Epithelial cell of proximal tubule (primary cell): ENCODE results near the gene KCNJ18. TPM values are rescaled to one million over a fixed set of nuclear protein-coding genes. Genes with fewer than 3 reads are reported as not detected.
"Not testable (repeated sequence)": the region's sequence is repeated elsewhere in the genome, so short reads cannot be mapped to it uniquely, and the experiment has no call there.

ENCODE experiments used
- DNase-seq: peaks from one replicate; pipeline ENCODE4 v3.0.0-alpha.2; 2011; ENCODE audit warnings: low read depth
- H3K4me3 ChIP-seq: 2 replicates; pipeline ENCODE4 v1.5.1; 2011; ENCODE audit warnings: low read depth, mild to moderate bottlenecking, low read length
- total RNA-seq: library from RNA; depleted of rRNA; stranded (reverse); fragments of >200 nt; gene quantifications from 2 replicates; pipeline ENCODE4 v1.2.3, GENCODE V29; 2015
- TF ChIP-seq, protein P1 (sequence below): conservative IDR thresholded peaks from 2 replicates; pipeline ENCODE4 v1.5.1; 2012; ENCODE audit warnings: low read depth, mild to moderate bottlenecking, low read length

Gene KCNJ18
- total RNA-seq, 1 donor from 2014 or later: not detected

DNA sequence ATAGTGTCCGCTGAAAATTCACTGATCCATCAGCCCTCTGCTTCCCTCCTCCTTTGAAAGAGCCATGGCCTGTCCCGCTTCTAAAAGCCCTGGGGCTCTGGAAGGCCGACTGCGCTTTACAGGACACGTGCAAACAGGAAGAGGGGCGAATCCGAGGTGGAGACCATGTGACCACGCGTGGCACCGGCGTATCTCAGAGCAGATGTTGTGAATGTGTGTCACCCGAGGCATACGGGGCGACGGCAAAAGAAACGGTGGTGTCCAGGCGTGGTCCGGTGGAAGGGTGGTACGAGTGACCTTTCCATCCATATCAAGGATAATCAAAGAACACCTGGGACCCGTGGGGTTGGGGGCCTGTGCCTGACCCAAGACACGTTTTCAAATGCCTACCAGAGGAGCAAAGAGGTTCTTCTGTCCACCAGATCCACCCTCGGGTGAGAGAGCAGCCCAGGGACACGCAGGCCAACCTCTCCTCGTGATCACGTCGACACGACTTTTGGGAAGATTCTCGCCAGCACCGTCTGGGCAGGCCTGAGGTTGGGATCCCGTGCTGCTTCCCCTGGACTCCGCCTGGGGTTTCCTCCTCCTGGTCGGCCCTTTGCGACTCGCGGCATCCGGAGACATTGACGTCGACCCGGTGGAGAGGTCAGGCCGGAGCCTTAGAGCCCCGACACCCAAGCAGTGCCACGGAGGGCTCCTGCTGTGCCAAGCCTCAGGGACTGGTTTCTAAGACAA is 7.1 kb upstream of the KCNJ18 start:
- DNase-seq, H3K4me3 ChIP-seq: not testable (repeated sequence)

- no peak for DNase-seq
- H3K4me3 ChIP-seq: no peak overlapping the region
- TF ChIP-seq, protein P1, sequence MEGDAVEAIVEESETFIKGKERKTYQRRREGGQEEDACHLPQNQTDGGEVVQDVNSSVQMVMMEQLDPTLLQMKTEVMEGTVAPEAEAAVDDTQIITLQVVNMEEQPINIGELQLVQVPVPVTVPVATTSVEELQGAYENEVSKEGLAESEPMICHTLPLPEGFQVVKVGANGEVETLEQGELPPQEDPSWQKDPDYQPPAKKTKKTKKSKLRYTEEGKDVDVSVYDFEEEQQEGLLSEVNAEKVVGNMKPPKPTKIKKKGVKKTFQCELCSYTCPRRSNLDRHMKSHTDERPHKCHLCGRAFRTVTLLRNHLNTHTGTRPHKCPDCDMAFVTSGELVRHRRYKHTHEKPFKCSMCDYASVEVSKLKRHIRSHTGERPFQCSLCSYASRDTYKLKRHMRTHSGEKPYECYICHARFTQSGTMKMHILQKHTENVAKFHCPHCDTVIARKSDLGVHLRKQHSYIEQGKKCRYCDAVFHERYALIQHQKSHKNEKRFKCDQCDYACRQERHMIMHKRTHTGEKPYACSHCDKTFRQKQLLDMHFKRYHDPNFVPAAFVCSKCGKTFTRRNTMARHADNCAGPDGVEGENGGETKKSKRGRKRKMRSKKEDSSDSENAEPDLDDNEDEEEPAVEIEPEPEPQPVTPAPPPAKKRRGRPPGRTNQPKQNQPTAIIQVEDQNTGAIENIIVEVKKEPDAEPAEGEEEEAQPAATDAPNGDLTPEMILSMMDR: no peak
Observed at GRCh38 chr17:21686165-21687015, 5.9 kb upstream of the KCNJ18 start.

GRCh38 chr17:21687136-21687953 is 5.0 kb upstream of the KCNJ18 start:
- TF ChIP-seq, protein P1: no peak
- H3K4me3 ChIP-seq: no peak overlapping the region
- no peak for DNase-seq

DNA sequence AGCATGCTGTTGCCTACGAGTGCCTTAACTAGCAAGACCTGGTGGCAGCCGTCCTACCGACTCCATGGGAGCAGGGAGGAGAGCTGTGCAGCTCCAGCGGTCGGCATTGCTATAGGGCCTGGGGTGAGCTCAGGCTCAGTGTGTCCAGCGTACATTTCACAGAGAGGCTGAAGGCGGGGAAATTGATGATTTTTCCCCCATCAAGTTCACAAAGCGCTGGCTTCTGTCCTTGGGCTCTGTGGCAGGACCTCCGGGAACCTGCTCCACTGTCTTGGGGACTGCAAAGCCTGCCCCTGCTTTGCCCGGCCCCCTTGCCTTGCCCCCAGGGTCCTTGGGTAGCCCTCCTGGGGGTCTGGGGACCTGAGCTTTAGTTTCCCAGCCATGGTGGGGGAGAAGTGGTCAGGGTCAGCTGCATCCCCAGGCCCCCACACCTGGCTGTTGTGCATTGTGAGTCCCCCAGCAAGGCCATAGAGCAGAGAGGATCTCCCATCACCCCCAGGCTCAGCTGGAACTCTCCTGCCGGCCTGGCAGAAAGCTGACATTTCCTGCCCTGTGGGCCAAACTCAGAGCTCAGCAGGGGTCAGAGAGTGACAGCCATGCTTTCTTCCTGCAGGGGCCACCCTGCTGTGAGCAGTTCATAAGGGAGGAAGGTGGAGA is 3.9 kb upstream of the KCNJ18 start:
- no peak overlapping the region for H3K4me3 ChIP-seq
- TF ChIP-seq, protein P1: no peak

DNA sequence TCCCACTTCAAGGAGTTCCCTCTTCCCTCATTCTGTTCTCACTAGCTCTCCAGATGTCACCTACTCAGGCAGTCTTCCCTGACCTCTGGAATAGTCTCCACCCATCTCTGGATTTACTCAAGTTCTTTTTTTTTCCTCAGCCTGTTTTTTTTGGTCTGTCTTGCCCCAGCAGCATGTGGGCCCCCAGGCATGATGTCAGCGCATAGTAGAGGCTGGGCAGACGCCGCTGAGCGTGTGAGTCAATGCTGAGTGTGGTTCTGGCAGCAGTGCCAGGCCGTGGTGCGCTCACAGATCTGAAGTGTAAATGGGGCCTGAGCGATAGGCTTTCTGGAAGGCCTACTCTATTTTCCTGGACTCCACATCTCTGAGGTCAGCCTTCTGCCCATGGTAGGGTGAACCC is 2.7 kb upstream of the KCNJ18 start:
- no peak overlapping the region for H3K4me3 ChIP-seq
- TF ChIP-seq, protein P1: no peak
- DNase-seq: peak; percentile 0

More for the DNA sequence above, 3.9 kb upstream of the KCNJ18 start:
- no peak for DNase-seq

DNA sequence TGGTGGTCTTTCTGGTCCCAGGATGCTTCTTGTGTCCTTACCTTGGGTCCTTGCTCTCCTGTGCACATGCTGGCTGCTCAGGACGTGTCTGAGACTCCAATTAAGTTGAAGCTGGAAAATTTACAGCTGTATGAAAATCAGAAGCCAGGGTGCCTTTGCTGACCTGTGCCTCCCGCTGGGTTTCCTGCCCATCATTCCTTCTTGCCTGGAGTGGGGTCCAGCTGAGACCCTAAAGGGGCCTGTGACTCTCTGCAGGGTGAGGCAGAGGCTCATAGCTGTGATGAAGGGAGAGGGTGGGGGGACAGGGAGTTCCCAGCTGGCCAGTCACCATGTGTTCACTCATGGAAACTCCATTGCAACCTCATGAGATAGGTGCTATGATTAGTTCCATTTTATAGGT is 1.5 kb upstream of the KCNJ18 start:
- not testable (repeated sequence) for DNase-seq, H3K4me3 ChIP-seq

DNA sequence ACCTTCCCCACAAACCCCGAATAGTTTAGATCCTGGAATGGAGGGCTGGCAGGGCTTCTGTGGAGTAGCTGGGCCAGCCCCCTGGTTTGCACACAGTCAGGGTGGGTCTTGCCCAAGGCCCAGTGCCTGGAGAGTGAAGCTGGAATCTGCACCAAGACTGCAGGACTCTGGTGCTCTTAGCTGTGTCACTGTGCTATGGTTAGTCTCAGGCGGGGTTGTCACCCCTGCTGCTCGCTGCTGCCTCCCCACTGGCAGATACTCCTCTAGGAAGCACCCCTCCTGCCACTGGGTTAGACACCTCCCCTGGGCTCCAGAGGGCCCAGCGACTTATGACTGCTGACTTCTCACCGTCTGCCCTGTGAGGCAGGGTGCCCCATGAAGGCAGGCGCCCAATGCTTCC is 842 bp upstream of the KCNJ18 start:
- not testable (repeated sequence) for DNase-seq, H3K4me3 ChIP-seq

- H3K4me3 ChIP-seq, DNase-seq: not testable (repeated sequence)
Observed at GRCh38 chr17:21692704-21693065, 362 bp downstream of the KCNJ18 start.

DNA sequence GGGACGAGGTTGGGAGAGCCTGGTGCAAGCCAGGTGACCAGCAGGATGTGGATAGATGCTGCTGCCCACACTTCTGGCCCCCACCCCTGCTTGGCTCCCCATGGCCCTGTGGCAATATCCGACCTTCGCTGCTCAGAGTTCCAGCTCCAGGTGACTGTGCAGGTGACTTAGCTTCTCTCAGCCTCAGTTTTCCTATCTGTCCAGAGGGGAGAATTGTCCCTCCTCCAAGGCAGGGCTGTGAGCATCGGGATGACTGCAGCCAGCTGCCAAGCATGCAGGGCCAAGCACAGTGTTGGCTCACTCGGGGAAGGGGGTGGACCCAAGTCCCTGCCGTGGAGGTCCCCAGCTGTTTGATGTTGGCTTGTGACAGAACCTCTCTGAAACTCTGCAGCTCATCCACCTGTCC is 1.1 kb downstream of the KCNJ18 start:
- H3K4me3 ChIP-seq, DNase-seq: not testable (repeated sequence)

DNA sequence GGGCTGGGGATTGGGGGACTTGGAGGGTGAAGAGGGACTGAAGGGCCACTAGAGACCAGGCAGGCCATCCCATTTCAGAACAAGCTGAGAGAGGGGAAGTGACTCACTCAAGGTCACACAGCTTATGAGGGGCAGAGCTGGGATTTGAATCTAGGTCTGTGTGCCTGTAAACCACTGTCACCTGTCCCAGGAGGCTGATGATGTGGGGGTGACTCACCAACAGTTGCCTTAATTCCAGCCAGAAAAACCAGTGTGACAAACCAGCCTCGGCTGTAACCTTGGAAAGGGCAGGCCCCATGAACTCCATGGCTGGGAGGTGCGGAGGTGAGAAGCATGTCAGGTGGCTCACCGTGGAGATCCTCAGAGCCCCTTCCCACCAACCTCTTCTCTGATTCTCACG is 1.6 kb downstream of the KCNJ18 start:
- DNase-seq, H3K4me3 ChIP-seq: not testable (repeated sequence)

DNA sequence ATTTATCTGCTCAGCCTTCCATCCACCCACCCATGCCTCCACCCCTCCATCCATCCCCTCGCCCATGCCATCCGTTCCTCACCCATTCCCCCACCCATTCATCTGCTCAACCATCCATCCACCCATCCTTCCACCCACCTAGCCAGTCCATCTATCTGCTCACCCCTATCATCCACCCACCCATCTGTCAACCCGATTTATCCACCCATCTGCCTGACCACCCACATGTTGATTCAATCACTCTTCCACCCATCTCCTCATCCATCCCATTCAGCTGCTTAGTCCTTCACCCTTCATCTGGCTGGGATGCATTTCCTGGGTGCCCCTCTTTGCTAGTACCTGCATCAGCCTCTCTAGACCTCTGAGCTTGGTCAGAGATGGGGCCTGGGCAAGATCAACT is 3.9 kb downstream of the KCNJ18 start:
- not testable (repeated sequence) for DNase-seq, H3K4me3 ChIP-seq

DNA sequence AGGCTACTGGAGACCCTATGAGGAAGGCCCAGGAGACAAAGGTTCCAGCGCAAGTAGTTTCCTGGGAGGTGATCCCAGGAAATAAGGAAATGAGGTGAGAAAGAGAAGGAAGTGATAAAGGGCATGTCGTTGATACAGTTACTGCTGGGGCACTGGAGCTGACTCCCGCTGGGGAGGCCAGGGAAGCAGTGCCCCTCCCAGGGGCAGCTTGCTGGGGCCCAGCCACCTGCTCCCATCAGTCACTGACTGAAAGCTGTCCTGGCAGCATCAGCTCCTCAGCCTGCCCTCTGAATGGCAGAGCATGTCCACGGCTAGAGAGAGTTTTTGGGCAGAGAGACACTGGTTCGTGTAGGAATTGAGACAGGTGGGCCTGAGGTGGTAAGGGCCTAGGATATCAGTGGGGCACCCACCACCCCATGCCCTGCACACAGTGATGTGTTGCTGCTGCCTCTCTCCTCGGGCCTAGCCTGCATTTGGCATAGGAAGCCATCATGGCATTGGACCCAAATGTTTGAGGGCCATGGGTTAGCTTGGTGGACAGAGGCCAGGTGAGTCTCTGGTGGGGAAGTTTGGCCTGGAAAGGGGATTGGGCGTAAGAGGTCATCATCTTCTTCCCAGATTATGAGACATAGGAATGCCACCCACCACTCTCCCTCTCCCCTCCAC is 4.7 kb downstream of the KCNJ18 start:
- H3K4me3 ChIP-seq, DNase-seq: not testable (repeated sequence)
